ENCODE measurements around the gene TLN1.
A peak's percentile ranks its signal among the peaks of the same experiment; 100 is the strongest.

Gene TLN1

GRCh38 chr9:35746583-35746982, 14.6 kb upstream of the TLN1 start:
- H3K27me3 ChIP-seq (replicated peaks; ENCODE audit: control insufficient read depth, insufficient read depth, low read length): no peaks in the 10 kb centered on the region
- TF ChIP-seq, protein P1, sequence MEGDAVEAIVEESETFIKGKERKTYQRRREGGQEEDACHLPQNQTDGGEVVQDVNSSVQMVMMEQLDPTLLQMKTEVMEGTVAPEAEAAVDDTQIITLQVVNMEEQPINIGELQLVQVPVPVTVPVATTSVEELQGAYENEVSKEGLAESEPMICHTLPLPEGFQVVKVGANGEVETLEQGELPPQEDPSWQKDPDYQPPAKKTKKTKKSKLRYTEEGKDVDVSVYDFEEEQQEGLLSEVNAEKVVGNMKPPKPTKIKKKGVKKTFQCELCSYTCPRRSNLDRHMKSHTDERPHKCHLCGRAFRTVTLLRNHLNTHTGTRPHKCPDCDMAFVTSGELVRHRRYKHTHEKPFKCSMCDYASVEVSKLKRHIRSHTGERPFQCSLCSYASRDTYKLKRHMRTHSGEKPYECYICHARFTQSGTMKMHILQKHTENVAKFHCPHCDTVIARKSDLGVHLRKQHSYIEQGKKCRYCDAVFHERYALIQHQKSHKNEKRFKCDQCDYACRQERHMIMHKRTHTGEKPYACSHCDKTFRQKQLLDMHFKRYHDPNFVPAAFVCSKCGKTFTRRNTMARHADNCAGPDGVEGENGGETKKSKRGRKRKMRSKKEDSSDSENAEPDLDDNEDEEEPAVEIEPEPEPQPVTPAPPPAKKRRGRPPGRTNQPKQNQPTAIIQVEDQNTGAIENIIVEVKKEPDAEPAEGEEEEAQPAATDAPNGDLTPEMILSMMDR (IDR thresholded peaks at IDR 0.05; ENCODE audit: insufficient read depth, low read length, poor library complexity, severe bottlenecking): no peak
- H3K4me3 ChIP-seq (replicated peaks; ENCODE audit: low read depth, low read length): peak overlapping the region; percentile 59
- H3K36me3 ChIP-seq (ENCODE audit: control insufficient read depth, insufficient read depth, low read length): peaks cover 18% of the 10 kb centered on the region
- no peak for DNase-seq (ENCODE audit: extremely low read depth, insufficient read length)

- Histone ChIP-seq H3K4me3 (replicated peaks; ENCODE audit: low read depth, low read length) (no peak overlapping the region; the same call in 1 of the 2 replicates), H3K36me3 (ENCODE audit: control insufficient read depth, insufficient read depth, low read length) (peaks cover 20% of the 10 kb centered on the region)
Observed at GRCh38 chr9:35745569-35745968, 13.6 kb upstream of the TLN1 start.

DNA sequence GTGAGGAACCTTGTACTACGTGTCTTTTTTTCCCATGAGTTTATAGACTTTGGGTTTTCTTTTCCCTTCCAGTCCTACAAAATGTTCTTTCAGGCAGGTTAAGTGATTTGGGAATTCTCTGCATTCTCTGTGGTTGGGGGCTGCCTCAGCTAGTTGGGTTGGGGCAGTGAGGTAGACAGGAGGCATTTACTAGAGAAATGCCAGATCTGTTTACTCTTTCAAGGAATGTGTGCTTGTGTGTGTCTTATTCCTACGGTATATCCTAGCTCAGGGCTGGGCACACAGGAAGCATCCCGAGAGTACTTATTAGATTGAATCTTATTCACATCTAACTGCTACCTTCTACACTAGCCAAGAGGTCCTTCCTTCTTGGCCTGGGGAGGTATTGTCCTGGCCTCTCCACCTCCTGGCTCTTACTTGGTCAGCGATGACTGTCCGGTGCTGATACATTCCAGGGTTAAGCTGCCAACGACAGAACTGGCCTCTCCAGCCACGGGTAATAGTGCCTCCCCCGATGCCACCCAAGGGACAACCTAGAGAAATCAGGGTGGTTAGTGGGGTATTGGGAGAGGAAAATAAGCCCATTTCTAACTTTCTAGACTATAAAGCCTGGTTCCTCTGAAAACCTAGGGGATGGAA, 12.0 kb upstream of the TLN1 start:
- Histone ChIP-seq H3K36me3 (ENCODE audit: control insufficient read depth, insufficient read depth, low read length) (peaks cover 31% of the 10 kb centered on the region), H3K27me3 (replicated peaks; ENCODE audit: control insufficient read depth, insufficient read depth, low read length) (no peaks in the 10 kb centered on the region), H3K4me3 (replicated peaks; ENCODE audit: low read depth, low read length) (no peak overlapping the region)
- TF ChIP-seq, protein P1 (IDR thresholded peaks at IDR 0.05; ENCODE audit: insufficient read depth, low read length, poor library complexity, severe bottlenecking): no peak
- no peak for DNase-seq (ENCODE audit: extremely low read depth, insufficient read length)

More at GRCh38 chr9:35745569-35745968, 13.6 kb upstream of the TLN1 start:
- H3K27me3 ChIP-seq (replicated peaks; ENCODE audit: control insufficient read depth, insufficient read depth, low read length): no peaks in the 10 kb centered on the region
- DNase-seq (ENCODE audit: extremely low read depth, insufficient read length): no peak
- TF ChIP-seq, protein P1 (IDR thresholded peaks at IDR 0.05; ENCODE audit: insufficient read depth, low read length, poor library complexity, severe bottlenecking): no peak

- H3K36me3 ChIP-seq (ENCODE audit: control insufficient read depth, insufficient read depth, low read length): peaks cover 33% of the 10 kb centered on the region
- DNase-seq (ENCODE audit: extremely low read depth, insufficient read length): no peak
Observed at GRCh38 chr9:35743452-35743851, 11.5 kb upstream of the TLN1 start.

DNA sequence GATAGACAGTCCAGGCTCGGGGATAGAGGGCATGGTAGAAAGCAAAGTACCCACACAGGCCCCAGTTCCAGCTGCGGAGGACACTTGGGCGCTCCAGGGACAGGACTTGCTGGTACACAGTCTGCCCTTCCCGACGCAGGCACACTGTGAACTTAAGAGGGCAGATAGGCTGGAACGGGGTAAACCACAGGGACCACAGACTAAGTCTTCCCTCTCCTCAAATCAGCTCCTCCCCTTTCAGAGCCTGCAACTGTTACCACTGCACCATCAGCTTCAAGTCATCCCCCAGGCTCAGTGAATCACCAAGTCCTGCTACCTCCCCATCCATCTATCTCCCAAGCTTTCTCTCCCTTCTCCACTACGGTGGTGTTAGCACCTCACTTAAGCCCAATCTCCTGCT, 9.7 kb upstream of the TLN1 start:
- Histone ChIP-seq H3K36me3 (ENCODE audit: control insufficient read depth, insufficient read depth, low read length) (peaks cover 43% of the 10 kb centered on the region), H3K27me3 (replicated peaks; ENCODE audit: control insufficient read depth, insufficient read depth, low read length) (no peaks in the 10 kb centered on the region), H3K4me3 (replicated peaks; ENCODE audit: low read depth, low read length) (no peak overlapping the region)
- TF ChIP-seq, protein P1 (IDR thresholded peaks at IDR 0.05; ENCODE audit: insufficient read depth, low read length, poor library complexity, severe bottlenecking): no peak
- DNase-seq (ENCODE audit: extremely low read depth, insufficient read length): no peak

More at GRCh38 chr9:35743452-35743851, 11.5 kb upstream of the TLN1 start:
- TF ChIP-seq, protein P1 (IDR thresholded peaks at IDR 0.05; ENCODE audit: insufficient read depth, low read length, poor library complexity, severe bottlenecking): no peak
- no peaks in the 10 kb centered on the region for H3K27me3 ChIP-seq (replicated peaks; ENCODE audit: control insufficient read depth, insufficient read depth, low read length)
- no peak overlapping the region for H3K4me3 ChIP-seq (replicated peaks; ENCODE audit: low read depth, low read length)
